ENCODE measurements around the gene DMP1.

The DMP1 gene

GRCh38 chr4:87697272-87697671 is 47.2 kb downstream of the DMP1 start:
- Histone ChIP-seq H3K9ac (ENCODE audit: insufficient read length) (no peak overlapping the region), H3K4me3 (no peak overlapping the region), H3K36me3 (ENCODE audit: insufficient read depth, low read length) (no peaks in the 10 kb centered on the region), H3K9me3 (ENCODE audit: low read depth, low read length) (no peaks in the 10 kb centered on the region; the same call in 1 of the 2 replicates), H3K27ac (no peak overlapping the region)
- DNase-seq (ENCODE audit: low read depth, low spot score): no peak
- no peak for TF ChIP-seq FOXP2 (optimal IDR thresholded peaks at IDR 0.05; ENCODE audit: control extremely low read depth, extremely low read length, insufficient read depth)
- TF ChIP-seq POLR2AphosphoS5 (IDR thresholded peaks at IDR 0.05; ENCODE audit: borderline replicate concordance, low read depth, low read length): no peak
- TF ChIP-seq EZH2 (IDR thresholded peaks at IDR 0.05): no peak

- no peak for DNase-seq (ENCODE audit: low read depth, low spot score)
- TF ChIP-seq FOXP2 (optimal IDR thresholded peaks at IDR 0.05; ENCODE audit: control extremely low read depth, extremely low read length, insufficient read depth) (no peak), EZH2 (IDR thresholded peaks at IDR 0.05) (no peak), POLR2AphosphoS5 (IDR thresholded peaks at IDR 0.05; ENCODE audit: borderline replicate concordance, low read depth, low read length) (no peak)
- Histone ChIP-seq H3K9ac (ENCODE audit: insufficient read length) (no peak overlapping the region), H3K27ac (no peak overlapping the region), H3K36me3 (ENCODE audit: insufficient read depth, low read length) (no peaks in the 10 kb centered on the region), H3K4me3 (no peak overlapping the region), H3K9me3 (ENCODE audit: low read depth, low read length) (no peaks in the 10 kb centered on the region; the same call in 1 of the 2 replicates)
Observed at GRCh38 chr4:87697945-87698344, 47.9 kb downstream of the DMP1 start.

- no peak for DNase-seq (ENCODE audit: low read depth, low spot score)
- Histone ChIP-seq H3K9me3 (ENCODE audit: low read depth, low read length) (no peaks in the 10 kb centered on the region; the same call in 1 of the 2 replicates), H3K27ac (no peak overlapping the region), H3K36me3 (ENCODE audit: insufficient read depth, low read length) (no peaks in the 10 kb centered on the region), H3K9ac (ENCODE audit: insufficient read length) (no peak overlapping the region), H3K4me3 (no peak overlapping the region)
- no peak for TF ChIP-seq FOXP2 (optimal IDR thresholded peaks at IDR 0.05; ENCODE audit: control extremely low read depth, extremely low read length, insufficient read depth)
- TF ChIP-seq EZH2 (IDR thresholded peaks at IDR 0.05): no peak
- no peak for TF ChIP-seq POLR2AphosphoS5 (IDR thresholded peaks at IDR 0.05; ENCODE audit: borderline replicate concordance, low read depth, low read length)
Observed at GRCh38 chr4:87698394-87698793, 48.3 kb downstream of the DMP1 start.

DNA sequence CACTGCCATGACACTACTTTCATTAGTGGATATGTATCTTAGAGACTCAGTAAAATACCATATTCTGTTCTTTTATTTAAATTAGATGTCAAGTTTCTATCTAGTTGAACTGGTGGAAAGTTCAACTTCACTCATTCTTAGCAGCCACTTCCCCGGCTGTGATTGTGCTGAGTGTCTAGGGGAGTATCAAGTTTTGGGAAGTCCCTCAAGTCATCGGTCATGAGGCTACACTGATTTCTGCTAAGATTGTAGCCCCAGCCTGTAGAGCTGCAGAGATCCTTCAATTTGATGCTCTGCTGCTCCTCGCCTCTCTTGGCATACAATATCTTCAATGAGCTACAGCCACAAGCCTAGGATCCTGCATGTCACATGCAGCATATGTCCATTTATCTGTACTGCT is 53.9 kb downstream of the DMP1 start:
- Histone ChIP-seq H3K9me3 (ENCODE audit: low read depth, low read length) (no peaks in the 10 kb centered on the region), H3K9ac (ENCODE audit: insufficient read length) (no peak overlapping the region), H3K27ac (no peak overlapping the region), H3K36me3 (ENCODE audit: insufficient read depth, low read length) (no peaks in the 10 kb centered on the region), H3K4me3 (no peak overlapping the region)
- TF ChIP-seq POLR2AphosphoS5 (IDR thresholded peaks at IDR 0.05; ENCODE audit: borderline replicate concordance, low read depth, low read length) (no peak), EZH2 (IDR thresholded peaks at IDR 0.05) (no peak), FOXP2 (optimal IDR thresholded peaks at IDR 0.05; ENCODE audit: control extremely low read depth, extremely low read length, insufficient read depth) (no peak)
- DNase-seq (ENCODE audit: low read depth, low spot score): no peak

- Histone ChIP-seq H3K4me3 (no peak overlapping the region), H3K9ac (ENCODE audit: insufficient read length) (no peak overlapping the region), H3K9me3 (ENCODE audit: low read depth, low read length) (no peaks in the 10 kb centered on the region), H3K27ac (no peak overlapping the region), H3K36me3 (ENCODE audit: insufficient read depth, low read length) (no peaks in the 10 kb centered on the region)
- DNase-seq (ENCODE audit: low read depth, low spot score): no peak
- no peak for TF ChIP-seq EZH2 (IDR thresholded peaks at IDR 0.05)
Observed at GRCh38 chr4:87707279-87707918, 57.3 kb downstream of the DMP1 start.

Data from SK-N-MC (cell line).